Measurements from ENCODE around the gene MINDY4.

GRCh38 chr7:30829471-30829870 is 58.3 kb downstream of the MINDY4 start:
- TF ChIP-seq CTCF (IDR thresholded peaks at IDR 0.05 in 2 of 3, conservative IDR thresholded peaks at IDR 0.05 in 1 of 3; ENCODE audit: control insufficient read depth in 2 of 3, extremely low read depth in 1 of 3, insufficient read depth in 1 of 3, low read depth in 3 of 3, low read length in 3 of 3), result no peak
- no peak for TF ChIP-seq MXI1 (IDR thresholded peaks at IDR 0.05; ENCODE audit: low read depth, low read length)
- no peak for TF ChIP-seq NFYB (IDR thresholded peaks at IDR 0.05; ENCODE audit: insufficient read depth, low read depth, low read length)
- no peak for TF ChIP-seq STAT3 (IDR thresholded peaks at IDR 0.05; ENCODE audit: low read depth, low read length)
- TF ChIP-seq POLR2AphosphoS5 (IDR thresholded peaks at IDR 0.05; ENCODE audit: low read length), result no peak
- TF ChIP-seq POLR2A (IDR thresholded peaks at IDR 0.05; ENCODE audit: low read depth, low read length), result no peak
- TF ChIP-seq BRCA1 (IDR thresholded peaks at IDR 0.05; ENCODE audit: low read depth, low read length), result no peak
- TF ChIP-seq RAD21 (IDR thresholded peaks at IDR 0.05; ENCODE audit: insufficient read depth, low read depth, low read length), result no peak
- TF ChIP-seq BHLHE40 (IDR thresholded peaks at IDR 0.05; ENCODE audit: borderline replicate concordance in 1 of 2, low read depth in 2 of 2, low read length in 1 of 2), result no peak
- TF ChIP-seq ZSCAN29 (IDR thresholded peaks at IDR 0.05), result no peak
- TF ChIP-seq CBFB (IDR thresholded peaks at IDR 0.05; ENCODE audit: low read depth), result no peak
- no peak for TF ChIP-seq ELK1 (IDR thresholded peaks at IDR 0.05; ENCODE audit: low read depth, low read length)
- TF ChIP-seq TCF7 (IDR thresholded peaks at IDR 0.05; ENCODE audit: borderline replicate concordance), result no peak
